ENCODE results near the gene EIF3B.
"Not testable (repeated sequence)": the region's sequence is repeated elsewhere in the genome, so short reads cannot be mapped to it uniquely, and the experiment has no call there.

GRCh38 chr7:2417178-2417577 is 62.6 kb downstream of the EIF3B start:
- not testable (repeated sequence) for TF ChIP-seq CTCF, POLR2AphosphoS5, POLR2A, EP300 (IDR thresholded peaks at IDR 0.05)
